HG02642 (cell line): ENCODE measurements around the gene DNAI7.

Source experiments
- ATAC-seq: cut with Tn5 transposase; IDR thresholded peaks from one replicate; pipeline ENCODE4 v1.9.1; 2021; ENCODE audit warnings: mild to moderate bottlenecking; ENCODE audit not compliant: unreplicated experiment, poor library complexity

DNAI7 gene

DNA sequence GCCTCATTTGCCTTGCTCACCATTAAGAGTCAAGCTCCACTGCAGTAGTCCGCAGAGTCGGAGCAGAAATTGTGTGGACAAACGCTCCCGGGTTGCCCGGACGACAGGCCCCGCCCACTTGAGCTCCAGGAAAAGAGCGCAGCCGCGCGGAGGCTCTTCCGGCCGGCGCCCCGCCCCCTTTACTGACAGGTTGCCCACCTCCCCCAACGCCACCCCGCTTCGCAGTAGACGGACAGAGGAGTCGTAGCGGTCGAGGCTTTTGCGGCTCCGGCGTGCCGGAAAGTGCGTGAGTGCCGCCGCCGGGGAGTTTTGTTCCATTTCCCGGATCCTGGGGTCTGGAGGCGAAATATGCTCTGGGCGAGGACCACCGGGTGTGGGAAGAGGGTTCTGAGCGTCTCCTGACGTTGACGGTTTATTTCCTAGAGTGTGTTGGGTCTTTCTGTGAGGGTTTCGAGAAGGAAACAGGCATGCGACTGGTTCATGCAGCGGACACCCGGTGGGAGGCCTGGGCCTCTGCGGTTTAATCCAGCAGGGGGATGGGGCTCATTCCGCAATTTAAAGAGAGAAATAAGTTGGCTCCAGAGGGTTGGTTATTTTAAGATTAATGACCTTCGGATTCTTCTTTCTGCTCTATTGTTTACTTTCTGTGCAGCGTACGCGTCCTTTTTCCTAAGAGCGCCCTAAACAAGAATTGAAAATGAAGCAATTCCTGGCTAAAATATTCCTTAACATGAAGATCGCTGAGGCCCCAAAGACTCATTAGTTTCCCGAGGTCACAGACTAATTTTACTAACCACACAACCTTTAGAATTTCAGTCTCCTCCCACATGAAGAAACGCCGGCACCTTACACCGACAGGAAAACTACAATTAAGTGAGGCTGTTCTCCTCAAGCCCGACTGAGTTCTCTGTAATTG, at the start of gene DNAI7, which contains the start of gene ETFRF1:
DNAI7 (minus strand) TSS at position 105 of the 916 bp plus-strand sequence; CDS start at position 23, 82 bp downstream.
ETFRF1 (plus strand) TSS at position 182 of the 916 bp plus-strand sequence. CDS start 8,720 bp downstream, outside the sequence.
- peak; percentile 98 for ATAC-seq

DNA sequence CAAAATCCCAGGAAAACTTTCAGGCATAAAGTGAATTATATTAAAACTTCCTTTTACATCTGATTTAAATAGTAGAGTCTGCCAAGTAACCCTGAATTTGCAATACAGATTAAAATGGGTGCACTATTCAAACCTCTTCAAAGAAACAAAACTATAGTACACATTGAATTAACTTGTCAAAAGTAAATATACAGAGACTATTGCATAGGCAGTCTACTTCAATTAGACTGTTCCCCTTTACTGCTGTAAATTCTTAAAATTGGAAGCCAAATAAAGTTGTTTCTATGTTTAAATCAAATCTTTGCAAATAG, 48.7 kb upstream of the DNAI7 start:
- ATAC-seq: no peak

- ATAC-seq: no peak
These were observed 48.2 kb upstream of the DNAI7 start for GRCh38 chr12:25242981-25243679.

GRCh38 chr12:25241167-25242020, 46.4 kb upstream of the DNAI7 start:
- ATAC-seq: no peak

GRCh38 chr12:25236626-25237025, 41.7 kb upstream of the DNAI7 start:
- no peak for ATAC-seq

GRCh38 chr12:25236190-25236589, 41.2 kb upstream of the DNAI7 start:
- no peak for ATAC-seq

- no peak for ATAC-seq
These were observed 18.4 kb upstream of the DNAI7 start for GRCh38 chr12:25213338-25213737.

GRCh38 chr12:25208554-25208953, 13.6 kb upstream of the DNAI7 start:
- ATAC-seq: no peak

- no peak for ATAC-seq
These were observed 12.9 kb upstream of the DNAI7 start for GRCh38 chr12:25207846-25208245.

GRCh38 chr12:25207411-25207810, 12.5 kb upstream of the DNAI7 start:
- no peak for ATAC-seq

GRCh38 chr12:25202137-25202536, 7.2 kb upstream of the DNAI7 start:
- no peak for ATAC-seq

DNA sequence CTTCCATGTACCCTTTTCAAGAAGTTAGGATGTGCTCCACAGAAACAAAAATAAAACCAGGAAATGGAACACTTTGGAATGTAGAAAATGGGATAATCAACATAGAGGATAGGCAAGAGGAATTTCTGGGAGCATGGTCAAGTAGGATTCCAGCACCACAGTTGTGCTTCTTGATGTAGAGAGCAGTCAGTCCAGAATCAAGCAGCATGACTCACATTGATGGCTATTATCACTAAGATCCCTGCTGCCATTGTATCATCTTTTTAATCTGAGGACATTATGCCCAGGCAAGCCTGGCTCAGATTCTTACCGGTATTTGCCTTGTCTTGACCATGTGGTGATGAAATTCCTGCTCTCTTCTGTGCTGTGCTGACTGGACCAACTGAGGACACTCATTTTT, 5.7 kb upstream of the DNAI7 start:
- ATAC-seq: no peak

DNA sequence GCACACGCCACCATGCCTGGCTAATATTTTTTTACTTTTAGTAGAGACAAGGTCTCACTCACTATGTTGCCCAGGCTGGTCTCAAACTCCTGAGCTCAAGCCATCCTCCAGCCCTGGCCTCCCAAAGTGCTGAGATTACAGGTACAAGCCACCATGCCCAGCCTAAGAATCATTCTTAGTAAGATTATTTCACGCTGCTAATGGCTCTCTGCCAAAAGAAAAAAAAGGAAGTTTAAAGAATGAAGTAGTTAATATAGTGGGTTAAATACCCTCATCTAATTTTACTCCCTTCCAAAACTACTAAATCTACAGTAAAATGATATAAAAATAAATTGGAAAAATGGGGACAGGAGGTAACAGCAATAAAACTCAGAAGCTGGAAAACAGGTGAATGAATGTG, 2.6 kb upstream of the DNAI7 start:
- ATAC-seq: no peak

DNA sequence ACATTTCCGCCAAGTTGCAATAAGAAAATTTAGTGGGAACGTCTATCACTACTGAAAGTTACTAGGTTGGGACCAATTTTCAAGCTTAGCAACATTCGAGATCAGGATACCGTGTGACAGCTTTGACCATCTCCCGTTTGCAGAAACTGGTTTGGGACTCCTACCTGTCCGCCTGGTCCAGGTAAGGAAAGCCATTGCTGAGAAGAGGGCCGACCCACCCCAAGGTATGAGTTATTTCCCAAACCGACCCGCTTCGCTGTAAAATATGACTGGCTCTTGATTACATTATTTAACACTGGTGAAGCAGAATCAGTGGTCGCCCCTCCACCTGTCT, 271 bp downstream of the DNAI7 start:
- ATAC-seq: no peak

DNA sequence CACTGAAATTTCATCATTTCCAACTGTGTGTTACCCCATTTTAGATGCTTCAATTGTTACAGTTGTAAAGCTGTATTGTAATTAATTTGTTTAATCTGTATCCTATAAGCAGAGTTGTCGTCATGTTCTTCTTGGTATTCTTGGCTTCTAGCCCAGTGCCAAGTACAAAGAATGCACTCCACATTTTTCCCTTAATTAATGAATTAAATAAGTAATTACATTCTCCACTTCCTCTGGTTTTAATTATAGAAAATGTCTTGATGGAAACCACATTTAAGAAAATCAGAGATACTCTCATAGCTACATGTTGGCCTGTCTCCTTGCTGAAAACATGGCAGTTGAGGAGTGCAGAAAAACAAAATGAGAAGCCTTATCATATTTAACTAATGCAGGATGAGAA, 746 bp downstream of the DNAI7 start:
- no peak for ATAC-seq

GRCh38 chr12:25190793-25191192, 4.2 kb downstream of the DNAI7 start:
- ATAC-seq: no peak

DNA sequence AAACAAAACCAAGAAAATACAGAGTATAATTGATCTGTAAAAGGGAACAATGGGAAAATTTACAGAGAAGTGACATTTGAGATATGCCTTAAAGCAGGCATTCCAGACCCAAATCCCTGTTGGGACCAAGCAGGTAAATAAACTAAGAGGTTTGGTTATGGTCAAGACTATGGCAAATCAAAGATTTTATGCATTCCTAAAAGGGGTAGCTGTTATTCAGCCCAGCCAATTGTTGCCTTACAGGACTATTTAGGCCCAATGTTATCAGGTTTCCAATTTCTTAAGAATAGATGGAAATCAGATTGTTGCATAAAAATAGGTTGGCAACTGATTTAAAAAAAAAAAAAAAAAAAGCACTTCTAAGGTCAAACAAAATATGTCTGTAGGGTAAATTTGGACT, 5.3 kb downstream of the DNAI7 start:
- no peak for ATAC-seq

DNA sequence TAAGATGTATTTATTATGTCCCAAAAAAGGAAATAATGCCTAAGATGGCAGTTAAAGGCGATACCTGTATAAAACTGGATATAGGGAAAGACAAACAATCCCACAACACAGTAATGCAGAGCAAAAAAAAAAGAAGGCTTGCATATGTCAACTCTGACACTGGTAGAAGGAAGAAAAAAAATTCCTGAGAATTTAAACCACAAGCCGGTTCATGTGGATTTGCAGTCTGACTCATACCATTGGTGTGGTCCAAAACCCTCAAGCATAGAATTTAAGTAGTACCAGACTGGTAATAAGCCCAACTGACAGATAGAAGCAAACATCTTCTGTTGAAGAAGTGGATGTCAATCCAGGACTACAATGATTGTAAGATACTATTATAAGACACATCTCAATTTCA, 7.2 kb downstream of the DNAI7 start:
- no peak for ATAC-seq

DNA sequence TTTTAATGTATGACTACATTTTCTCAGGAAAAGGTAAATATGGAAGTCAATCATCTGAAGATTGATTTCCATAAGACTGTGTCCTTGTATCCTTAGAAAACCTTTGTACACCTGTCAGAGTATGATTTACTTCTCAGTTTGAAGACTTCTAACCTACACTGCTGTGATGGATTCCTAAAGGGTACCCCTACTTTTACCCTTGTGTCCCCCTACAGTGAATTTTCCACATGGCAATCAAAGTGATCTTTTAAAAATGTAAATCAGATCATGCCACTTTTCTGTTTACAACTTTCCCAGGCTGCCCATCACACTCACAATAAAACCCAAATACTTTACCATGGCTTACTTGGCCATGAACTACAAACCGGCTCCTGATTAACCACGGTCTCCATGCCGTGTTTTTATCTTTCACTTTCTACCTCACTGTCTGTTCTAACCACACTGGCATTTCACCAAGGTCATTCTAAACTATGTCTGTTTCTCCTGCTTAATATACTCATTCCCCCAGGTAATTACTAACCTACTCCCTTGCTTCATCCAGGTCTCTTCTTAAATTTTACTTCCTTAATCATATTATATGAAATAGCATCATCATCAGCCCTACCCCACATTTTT, 8.1 kb downstream of the DNAI7 start:
- peak; percentile 92 for ATAC-seq

DNA sequence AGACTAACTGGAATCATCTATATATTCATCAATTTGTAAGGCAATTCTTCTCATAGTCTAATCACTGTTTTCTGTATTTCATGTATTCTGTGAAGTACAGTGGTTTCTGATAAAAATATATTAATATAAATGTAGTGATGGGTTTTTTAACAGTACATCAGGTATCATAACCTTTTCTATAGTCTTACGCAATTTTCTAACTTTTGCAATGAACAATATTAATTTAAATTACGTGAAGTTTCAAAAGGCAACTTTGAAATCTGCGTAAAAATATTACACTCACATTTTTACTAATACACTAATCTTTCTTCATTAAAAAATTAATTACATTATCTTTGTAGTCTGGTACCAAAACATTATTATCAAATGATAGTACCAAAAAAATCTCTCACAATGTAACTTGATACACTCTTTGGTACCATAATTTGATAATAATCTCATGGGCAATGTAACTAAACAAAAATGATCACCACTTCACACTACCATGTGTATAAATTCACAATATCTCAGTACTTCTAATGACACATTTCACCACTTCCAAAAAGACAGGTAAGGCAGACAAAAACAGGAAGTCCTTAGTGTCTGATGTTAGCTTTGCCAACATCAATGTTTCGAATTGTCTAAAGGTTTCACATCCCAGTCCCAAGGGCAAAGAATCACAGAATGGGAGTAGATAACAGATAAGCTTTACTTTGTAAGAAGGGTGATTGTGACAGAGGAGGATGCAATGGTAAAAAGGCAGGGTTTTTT, 8.7 kb downstream of the DNAI7 start:
- ATAC-seq: peak; percentile 42
